Measurements from ENCODE around the gene P3H4. TPM values are rescaled to one million over a fixed set of nuclear protein-coding genes. Genes with fewer than 3 reads are reported as not detected.
"Not testable (repeated sequence)": the region's sequence is repeated elsewhere in the genome, so short reads cannot be mapped to it uniquely, and the experiment has no call there.

Gene P3H4
- polyA plus RNA-seq (ENCODE audit: low read depth in 6 of 6), result 1 to 10 TPM in 2 of 6 donors, under 1 TPM in 4; 0.39 to 2.9 (median 0.87) TPM

GRCh38 chr17:41811549-41812380 lies at the start of gene P3H4:
Gene P3H4, minus strand, starts transcription at chr17:41811949. Its CDS starts 34 bp downstream, at chr17:41811915.
- Mint-ChIP-seq H3K4me1 (peaks cover 10 to 21% (median 15%) of the 10 kb centered on the region in 3 donors), H3K27ac (no peak within 1 kb of the TSS), H3K4me3 (peak within 1 kb of the TSS; percentile 85 to 93 (median 91)), H3K27me3 (peaks cover 6 to 34% (median 10%) of the 10 kb centered on the region in 3 donors), H3K9me3 (no peaks in the 10 kb centered on the region), H3K36me3 (no peaks in the 10 kb centered on the region)
- DNase-seq, result peak; percentile 72
- peak; percentile 92 to 93 for ATAC-seq (ENCODE audit: low read depth in 2 of 2)

- Mint-ChIP-seq H3K9me3 (no peaks in the 10 kb centered on the region), H3K4me1 (peaks cover 8 to 32% (median 25%) of the 10 kb centered on the region in 3 donors), H3K36me3 (no peaks in the 10 kb centered on the region), H3K27me3 (no peaks in the 10 kb centered on the region), H3K27ac (peak overlapping the region in 2 of 6 donors; percentile 41 to 71), H3K4me3 (peak overlapping the region in 1 of 8 donors; percentile 32)
- DNase-seq (no peak), ATAC-seq (ENCODE audit: low read depth in 2 of 2) (no peak)
Observed at GRCh38 chr17:41860254-41860931, 48.6 kb upstream of the P3H4 start.

- not testable (repeated sequence) for DNase-seq, H3K4me3 Mint-ChIP-seq, H3K27me3 Mint-ChIP-seq, H3K9me3 Mint-ChIP-seq, H3K36me3 Mint-ChIP-seq
- ATAC-seq (ENCODE audit: low read depth in 2 of 2), result peak in 1 of 2 donors; percentile 28
- Mint-ChIP-seq H3K27ac (peak overlapping the region in 2 of 6 donors; percentile 66 to 68), H3K4me1 (peaks cover 6 to 41% (median 8%) of the 10 kb centered on the region in 3 donors)
Observed at GRCh38 chr17:41851382-41851781, 39.6 kb upstream of the P3H4 start.

GRCh38 chr17:41849251-41849990 lies 37.7 kb upstream of the P3H4 start:
- Mint-ChIP-seq H3K36me3 (peaks cover 4 to 8% of the 10 kb centered on the region in 2 donors), H3K9me3 (no peaks in the 10 kb centered on the region), H3K27me3 (no peaks in the 10 kb centered on the region), H3K4me1 (peaks cover 6 to 39% (median 8%) of the 10 kb centered on the region in 3 donors), H3K4me3 (peak overlapping the region in 1 of 8 donors; percentile 54), H3K27ac (peak overlapping the region in 3 of 6 donors; percentile 24 to 54 (median 43))
- no peak for DNase-seq
- peak in 1 of 2 donors; percentile 32 for ATAC-seq (ENCODE audit: low read depth in 2 of 2)

GRCh38 chr17:41848788-41849187 lies 37.0 kb upstream of the P3H4 start:
- H3K4me3 Mint-ChIP-seq, result no peak overlapping the region
- no peaks in the 10 kb centered on the region for H3K9me3 Mint-ChIP-seq
- ATAC-seq (ENCODE audit: low read depth in 2 of 2) (no peak), DNase-seq (no peak)
- H3K27me3 Mint-ChIP-seq, result no peaks in the 10 kb centered on the region
- peaks cover 6 to 39% (median 8%) of the 10 kb centered on the region in 3 donors for H3K4me1 Mint-ChIP-seq
- peak overlapping the region in 2 of 6 donors; percentile 14 to 43 for H3K27ac Mint-ChIP-seq
- H3K36me3 Mint-ChIP-seq, result peaks cover 3 to 8% of the 10 kb centered on the region in 2 donors

GRCh38 chr17:41844971-41845370 lies 33.2 kb upstream of the P3H4 start:
- H3K27ac Mint-ChIP-seq, result no peak overlapping the region
- DNase-seq (no peak), ATAC-seq (ENCODE audit: low read depth in 2 of 2) (no peak)
- no peaks in the 10 kb centered on the region for H3K9me3 Mint-ChIP-seq
- H3K27me3 Mint-ChIP-seq, result no peaks in the 10 kb centered on the region
- H3K4me3 Mint-ChIP-seq, result no peak overlapping the region
- peaks cover 0 to 11% (median 8%) of the 10 kb centered on the region in 3 donors for H3K4me1 Mint-ChIP-seq
- H3K36me3 Mint-ChIP-seq, result peaks cover 0 to 8% of the 10 kb centered on the region in 2 donors

GRCh38 chr17:41840781-41841180 lies 29.0 kb upstream of the P3H4 start:
- H3K4me3 Mint-ChIP-seq; H3K27me3 Mint-ChIP-seq; H3K36me3 Mint-ChIP-seq; H3K27ac Mint-ChIP-seq; H3K4me1 Mint-ChIP-seq; DNase-seq; ATAC-seq (ENCODE audit: low read depth in 2 of 2); H3K9me3 Mint-ChIP-seq: not testable (repeated sequence)

- Mint-ChIP-seq H3K27ac (peak overlapping the region in 1 of 6 donors; percentile 70), H3K4me1 (peaks cover 8 to 13% (median 8%) of the 10 kb centered on the region in 3 donors)
- not testable (repeated sequence) for ATAC-seq (ENCODE audit: low read depth in 2 of 2); DNase-seq; H3K9me3 Mint-ChIP-seq; H3K4me3 Mint-ChIP-seq; H3K36me3 Mint-ChIP-seq; H3K27me3 Mint-ChIP-seq
Observed at GRCh38 chr17:41839448-41839847, 27.7 kb upstream of the P3H4 start.

GRCh38 chr17:41837761-41838538 lies 26.2 kb upstream of the P3H4 start, which contains the start of gene KLHL10:
Gene KLHL10, plus strand, starts transcription at chr17:41837825. Its CDS starts 108 bp downstream, at chr17:41837933.
- no peak for DNase-seq
- no peak for ATAC-seq (ENCODE audit: low read depth in 2 of 2)
- H3K27me3 Mint-ChIP-seq, result peaks cover 0 to 4% (median 0%) of the 10 kb centered on the region in 3 donors
- peak within 1 kb of the TSS; percentile 79 to 95 (median 85) for H3K4me3 Mint-ChIP-seq
- H3K4me1 Mint-ChIP-seq, result peaks cover 8 to 13% (median 8%) of the 10 kb centered on the region in 3 donors
- no peaks in the 10 kb centered on the region for H3K9me3 Mint-ChIP-seq
- H3K36me3 Mint-ChIP-seq, result no peaks in the 10 kb centered on the region
- H3K27ac Mint-ChIP-seq, result peak within 1 kb of the TSS in 1 of 6 donors; percentile 66

GRCh38 chr17:41836550-41837196 lies 24.9 kb upstream of the P3H4 start:
- peak overlapping the region; percentile 79 to 95 (median 85) for H3K4me3 Mint-ChIP-seq
- DNase-seq (no peak), ATAC-seq (ENCODE audit: low read depth in 2 of 2) (no peak)
- peaks cover 0 to 4% (median 0%) of the 10 kb centered on the region in 3 donors for H3K27me3 Mint-ChIP-seq
- no peaks in the 10 kb centered on the region for H3K9me3 Mint-ChIP-seq
- H3K4me1 Mint-ChIP-seq, result peaks cover 8 to 13% (median 8%) of the 10 kb centered on the region in 3 donors
- peaks cover 0 to 5% of the 10 kb centered on the region in 2 donors for H3K36me3 Mint-ChIP-seq
- peak overlapping the region in 2 of 6 donors; percentile 45 to 66 for H3K27ac Mint-ChIP-seq

- H3K27me3 Mint-ChIP-seq, result peaks cover 0 to 4% (median 0%) of the 10 kb centered on the region in 3 donors
- H3K4me1 Mint-ChIP-seq, result peaks cover 8 to 13% (median 8%) of the 10 kb centered on the region in 3 donors
- H3K4me3 Mint-ChIP-seq, result peak within 1 kb of the TSS; percentile 79 to 95 (median 89)
- peak within 1 kb of the TSS in 5 of 6 donors; percentile 27 to 83 (median 45) for H3K27ac Mint-ChIP-seq
- peaks cover 0 to 5% of the 10 kb centered on the region in 2 donors for H3K36me3 Mint-ChIP-seq
- no peaks in the 10 kb centered on the region for H3K9me3 Mint-ChIP-seq
- DNase-seq, result peak; percentile 37
- ATAC-seq (ENCODE audit: low read depth in 2 of 2), result peak; percentile 83 to 84
Observed at GRCh38 chr17:41835800-41836549, 24.2 kb upstream of the P3H4 start, which contains the start of gene NT5C3B. Gene NT5C3B, minus strand, starts transcription at chr17:41836232. Its CDS starts 39 bp downstream, at chr17:41836193.
